PC-3 (cell line): ENCODE results near the gene SCYGR7.

Source experiments
- EZH2 ChIP-seq: fragments of 300-600 bp; sonication (generic); IDR thresholded peaks from one replicate; pipeline ENCODE4 v1.6.1; 2017; ENCODE audit warnings: antibody characterized with exemption, mild to moderate bottlenecking, low read length; ENCODE audit not compliant: unreplicated experiment
- EZH2phosphoT487 ChIP-seq: fragments of 300-600 bp; sonication (generic); IDR thresholded peaks from 2 replicates; pipeline ENCODE4 v1.6.1; 2018; ENCODE audit warnings: mild to moderate bottlenecking, antibody characterized with exemption, low read length, borderline replicate concordance
- TF ChIP-seq, protein P1 (sequence below): fragments of 300-600 bp; sonication (generic); conservative IDR thresholded peaks from 2 replicates; pipeline ENCODE4 v1.5.1; 2017; ENCODE audit warnings: antibody characterized with exemption, low read depth, mild to moderate bottlenecking, low read length

DNA sequence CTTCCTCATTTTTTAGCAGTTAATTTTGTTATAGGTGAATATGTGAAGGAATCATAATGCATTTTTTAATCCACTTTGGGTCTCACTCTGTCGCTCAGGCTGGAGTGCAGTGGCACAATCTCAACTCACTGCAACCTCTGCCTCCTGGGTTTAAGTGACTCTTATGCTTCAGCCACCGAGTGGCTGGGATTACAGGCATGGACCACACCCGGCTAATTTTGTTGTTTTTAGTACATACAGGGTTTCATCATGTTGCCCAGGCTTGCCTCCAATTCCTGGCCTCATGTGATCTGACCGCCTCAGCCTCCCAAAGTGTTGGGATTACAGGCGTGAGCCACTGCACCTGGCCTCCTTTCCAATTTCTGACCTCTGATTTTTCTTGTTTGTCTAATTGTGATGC, 43.9 kb upstream of the SCYGR7 start:
- TF ChIP-seq, protein P1, sequence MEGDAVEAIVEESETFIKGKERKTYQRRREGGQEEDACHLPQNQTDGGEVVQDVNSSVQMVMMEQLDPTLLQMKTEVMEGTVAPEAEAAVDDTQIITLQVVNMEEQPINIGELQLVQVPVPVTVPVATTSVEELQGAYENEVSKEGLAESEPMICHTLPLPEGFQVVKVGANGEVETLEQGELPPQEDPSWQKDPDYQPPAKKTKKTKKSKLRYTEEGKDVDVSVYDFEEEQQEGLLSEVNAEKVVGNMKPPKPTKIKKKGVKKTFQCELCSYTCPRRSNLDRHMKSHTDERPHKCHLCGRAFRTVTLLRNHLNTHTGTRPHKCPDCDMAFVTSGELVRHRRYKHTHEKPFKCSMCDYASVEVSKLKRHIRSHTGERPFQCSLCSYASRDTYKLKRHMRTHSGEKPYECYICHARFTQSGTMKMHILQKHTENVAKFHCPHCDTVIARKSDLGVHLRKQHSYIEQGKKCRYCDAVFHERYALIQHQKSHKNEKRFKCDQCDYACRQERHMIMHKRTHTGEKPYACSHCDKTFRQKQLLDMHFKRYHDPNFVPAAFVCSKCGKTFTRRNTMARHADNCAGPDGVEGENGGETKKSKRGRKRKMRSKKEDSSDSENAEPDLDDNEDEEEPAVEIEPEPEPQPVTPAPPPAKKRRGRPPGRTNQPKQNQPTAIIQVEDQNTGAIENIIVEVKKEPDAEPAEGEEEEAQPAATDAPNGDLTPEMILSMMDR, result no peak
- TF ChIP-seq EZH2, result no peak
- TF ChIP-seq EZH2phosphoT487, result no peak
